Stomach (tissue), 9 donors: ENCODE measurements around the gene TATDN2. TPM values are rescaled to one million over a fixed set of nuclear protein-coding genes. Genes with fewer than 3 reads are reported as not detected.

Experiments
- DNase-seq, 2 donors: peaks; one replicate each; pipeline versions ENCODE4 v3.0.0 to v3.0.0-alpha.2; 2013 to 2019
- H3K27ac ChIP-seq, 5 donors: fragments of 200-600 bp in 4 of 5; sonication (generic) in 4 of 5; one replicate each; pipeline ENCODE4 v1.5.1; 2013 to 2019; ENCODE audit warnings: mild to moderate bottlenecking in 1 of 5, moderate library complexity in 1 of 5
- H3K27me3 ChIP-seq, 3 donors: fragments of 200-600 bp; sonication (generic); one replicate each; pipeline ENCODE4 v1.5.1; 2017 to 2019; ENCODE audit warnings: mixed run types in 1 of 3
- H3K36me3 ChIP-seq, 4 donors: fragments of 200-600 bp; sonication (generic); 1 replicate in 3 of 4; 2 replicates in 1 of 4; pipeline ENCODE4 v1.5.1; 2016 to 2019
- H3K4me1 ChIP-seq, 4 donors: fragments of 200-600 bp; sonication (generic); one replicate each; pipeline ENCODE4 v1.5.1; 2016 to 2019
- H3K4me3 ChIP-seq, 4 donors: fragments of 200-600 bp; sonication (generic) in 3 of 4; one replicate each; pipeline ENCODE4 v1.5.1; 2016 to 2019; ENCODE audit warnings: mild to moderate bottlenecking in 1 of 4
- H3K9me3 ChIP-seq, 4 donors: fragments of 200-600 bp; sonication (generic); one replicate each; pipeline ENCODE4 v1.5.1; 2016 to 2019
- CTCF ChIP-seq, 7 experiments: fragments of 450-650 bp in 4 of 7; fragments of 200-600 bp in 3 of 7; sonication (generic) in 3 of 7; IDR thresholded peaks; one replicate each; pipeline ENCODE4 v1.5.1; 2016 to 2019; ENCODE audit warnings: antibody characterized with exemption in 7 of 7, control low read depth in 2 of 7, mild to moderate bottlenecking in 1 of 7
- EP300 ChIP-seq: sonication (generic); formaldehyde crosslinking; IDR thresholded peaks from one replicate; pipeline ENCODE4 v1.6.1; 2017; ENCODE audit warnings: antibody characterized with exemption
- POLR2A ChIP-seq, 4 donors: fragments of 450-650 bp; IDR thresholded peaks; one replicate each; pipeline ENCODE4 v1.6.1; 2016; ENCODE audit warnings: antibody characterized with exemption in 4 of 4, control low read depth in 2 of 4, mild to moderate bottlenecking in 1 of 4, moderate library complexity in 1 of 4
- POLR2AphosphoS5 ChIP-seq, 3 donors: sonication (generic); formaldehyde crosslinking; IDR thresholded peaks; one replicate each; pipeline ENCODE4 v1.6.1; 2016; ENCODE audit warnings: antibody characterized with exemption in 3 of 3
- WGBS, 5 donors: extraction: QIAGEN DNeasy Blood & Tissue Kit in 3 of 5; methylation state at CpG; one replicate each; pipeline versions ENCODE4 v1.1.5 to v1.1.7; 2013 to 2018; 5-methylcytosine and 5-hydroxymethylcytosine counted together
- intact Hi-C: fragments of 100-400 bp; cut with DNase I; formaldehyde crosslinking; loops from one replicate; pipeline ENCODE4 v1.15.1; 2023; ENCODE audit warnings: low total_unique reads
- polyA plus RNA-seq, 3 donors: library from polyadenylated mRNA; stranded (reverse); fragments of 200-250 nt; gene quantifications; one replicate each; pipeline ENCODE4 v1.2.3, GENCODE V29; 2013
- total RNA-seq, 5 donors: library from RNA; depleted of rRNA; stranded (reverse); fragments of >200 nt; gene quantifications; one replicate each; pipeline versions ENCODE4 v1.1.0 to v1.2.3, GENCODE V29; 2014 to 2016
- donor health status: healthy with polysubstance abuse.
- donor health status: Bipolar disorder and iron deficiency.
- donor health status: healthy.

The TATDN2 gene
- total and polyA plus RNA-seq, 8 donors, result 10.4 to 37.5 (median 17.1) TPM

GRCh38 chr3:10299679-10300078 is 51.4 kb downstream of the TATDN2 start:
- 72 to 82% (median 77%) methylated on average over 6 of the region's 6 CpGs for WGBS, 5 donors
- TF ChIP-seq EP300 (no peak), CTCF (IDR thresholded peaks at IDR 0.05) (no peak)
- H3K36me3 ChIP-seq, result peaks cover 45 to 83% (median 79%) of the 10 kb centered on the region in 4 donors
- H3K9me3 ChIP-seq, result no peaks in the 10 kb centered on the region
- DNase-seq, result no peak
- H3K4me1 ChIP-seq, result peaks cover 0 to 10% (median 4%) of the 10 kb centered on the region in 4 donors
- H3K4me3 ChIP-seq, result no peak overlapping the region
- peak overlapping the region in 1 of 5 donors; percentile 8 for H3K27ac ChIP-seq
- intact Hi-C loops, result no loop called here
- H3K27me3 ChIP-seq, result no peaks in the 10 kb centered on the region

- WGBS, 5 donors, result 84 to 91% (median 86%) methylated on average over 9 of the region's 9 CpGs
- Histone ChIP-seq H3K36me3 (peaks cover 49 to 84% (median 82%) of the 10 kb centered on the region in 4 donors), H3K4me3 (no peak overlapping the region), H3K4me1 (peaks cover 0 to 10% (median 4%) of the 10 kb centered on the region in 4 donors), H3K9me3 (no peaks in the 10 kb centered on the region), H3K27me3 (no peaks in the 10 kb centered on the region), H3K27ac (peak overlapping the region in 1 of 5 donors; percentile 8)
- no peak for DNase-seq
- intact Hi-C loops, result no loop called here
- TF ChIP-seq CTCF (IDR thresholded peaks at IDR 0.05) (no peak), POLR2AphosphoS5 (IDR thresholded peaks at IDR 0.05) (no peak), POLR2A (IDR thresholded peaks at IDR 0.05) (no peak), EP300 (no peak)
Measured at GRCh38 chr3:10300087-10300486, 51.8 kb downstream of the TATDN2 start.

- Histone ChIP-seq H3K36me3 (peaks cover 71 to 98% (median 96%) of the 10 kb centered on the region in 4 donors), H3K27ac (no peak overlapping the region), H3K4me1 (no peaks in the 10 kb centered on the region), H3K9me3 (no peaks in the 10 kb centered on the region), H3K4me3 (no peak overlapping the region), H3K27me3 (no peaks in the 10 kb centered on the region)
- DNase-seq, result no peak
- TF ChIP-seq POLR2AphosphoS5 (IDR thresholded peaks at IDR 0.05) (no peak), EP300 (no peak), POLR2A (IDR thresholded peaks at IDR 0.05) (no peak)
- WGBS, 5 donors, result 85 to 93% (median 89%) methylated on average over 8 to 9 of the region's 9 CpGs
- intact Hi-C loops, result no loop called here
Measured at GRCh38 chr3:10303105-10303504, 54.8 kb downstream of the TATDN2 start.

- Histone ChIP-seq H3K4me1 (no peaks in the 10 kb centered on the region), H3K36me3 (peaks cover 71 to 100% (median 99%) of the 10 kb centered on the region in 4 donors), H3K4me3 (no peak overlapping the region), H3K9me3 (no peaks in the 10 kb centered on the region), H3K27me3 (no peaks in the 10 kb centered on the region), H3K27ac (no peak overlapping the region)
- DNase-seq, result no peak
- intact Hi-C loops, result no loop called here
- 77 to 85% (median 82%) methylated on average over 8 of the region's 8 CpGs for WGBS, 5 donors
- TF ChIP-seq POLR2AphosphoS5 (IDR thresholded peaks at IDR 0.05), result no peak
- TF ChIP-seq EP300, result no peak
- no peak for TF ChIP-seq CTCF (IDR thresholded peaks at IDR 0.05)
- no peak for TF ChIP-seq POLR2A (IDR thresholded peaks at IDR 0.05)
Measured at GRCh38 chr3:10303785-10304184, 55.5 kb downstream of the TATDN2 start.

- no peak for DNase-seq
- H3K36me3 ChIP-seq, result peaks cover 74 to 100% (median 98%) of the 10 kb centered on the region in 4 donors
- H3K9me3 ChIP-seq, result no peaks in the 10 kb centered on the region
- 81 to 94% (median 91%) methylated on average over 7 to 8 of the region's 8 CpGs for WGBS, 5 donors
- intact Hi-C loops, result no loop called here
- no peak overlapping the region for H3K27ac ChIP-seq
- no peaks in the 10 kb centered on the region for H3K4me1 ChIP-seq
- H3K4me3 ChIP-seq, result no peak overlapping the region
- TF ChIP-seq POLR2A (IDR thresholded peaks at IDR 0.05), result no peak
- no peak for TF ChIP-seq CTCF (IDR thresholded peaks at IDR 0.05)
- H3K27me3 ChIP-seq, result no peaks in the 10 kb centered on the region
Measured at GRCh38 chr3:10304905-10305304, 56.6 kb downstream of the TATDN2 start.
